GM18507 (cell line): ENCODE measurements around the gene CX3CL1.
"Not testable (repeated sequence)": the region's sequence is repeated elsewhere in the genome, so short reads cannot be mapped to it uniquely, and the experiment has no call there.

Source experiments
- DNase-seq: peaks from one replicate; pipeline ENCODE4 v3.0.0; 2011; ENCODE audit warnings: low read depth; ENCODE audit not compliant: insufficient read length; ENCODE audit errors: extremely low spot score
- FAIRE-seq: peaks from 2 replicates; lab custom pipeline; 2011; peaks lifted over from hg19 to GRCh38; lab: Jason Lieb, UNC

CX3CL1 gene

GRCh38 chr16:57372372-57373116 is at the start of gene CX3CL1:
TSS of gene CX3CL1 (plus strand) at chr16:57372490. CDS start at chr16:57372569, 79 bp downstream.
- DNase-seq (no peak), FAIRE-seq (peak; percentile 68)

- FAIRE-seq: peak; percentile 9
- DNase-seq: no peak
These were observed 47.5 kb upstream of the CX3CL1 start for GRCh38 chr16:57324749-57325148.

- FAIRE-seq: no peak
- DNase-seq: no peak
These were observed 46.8 kb upstream of the CX3CL1 start for GRCh38 chr16:57325458-57325857.

- no peak for DNase-seq
- no peak for FAIRE-seq
These were observed 42.5 kb upstream of the CX3CL1 start for GRCh38 chr16:57329718-57330327.

- FAIRE-seq: no peak
These were observed 40.9 kb upstream of the CX3CL1 start for GRCh38 chr16:57331355-57331754.

GRCh38 chr16:57333402-57333801 is 38.9 kb upstream of the CX3CL1 start:
- FAIRE-seq (no peak), DNase-seq (no peak)

More at GRCh38 chr16:57331355-57331754, 40.9 kb upstream of the CX3CL1 start:
- no peak for DNase-seq

GRCh38 chr16:57335366-57335765 is 36.9 kb upstream of the CX3CL1 start:
- FAIRE-seq (peak; percentile 46), DNase-seq (no peak)

- peak; percentile 86 for FAIRE-seq
These were observed 31.2 kb upstream of the CX3CL1 start for GRCh38 chr16:57341062-57341440.

GRCh38 chr16:57341441-57342303 is 30.6 kb upstream of the CX3CL1 start:
- no peak for DNase-seq
- no peak for FAIRE-seq

More at GRCh38 chr16:57341062-57341440, 31.2 kb upstream of the CX3CL1 start:
- DNase-seq: no peak

- DNase-seq, FAIRE-seq: not testable (repeated sequence)
These were observed 29.7 kb upstream of the CX3CL1 start for GRCh38 chr16:57342606-57343005.

GRCh38 chr16:57343221-57343620 is 29.1 kb upstream of the CX3CL1 start:
- FAIRE-seq (no peak), DNase-seq (no peak)

- FAIRE-seq, DNase-seq: not testable (repeated sequence)
These were observed 28.2 kb upstream of the CX3CL1 start for GRCh38 chr16:57344094-57344493.

- no peak for DNase-seq
- no peak for FAIRE-seq
These were observed 27.3 kb upstream of the CX3CL1 start for GRCh38 chr16:57345021-57345420.

- DNase-seq (no peak), FAIRE-seq (no peak)
These were observed 26.6 kb upstream of the CX3CL1 start for GRCh38 chr16:57345666-57346204.

- DNase-seq (no peak), FAIRE-seq (no peak)
These were observed 24.4 kb upstream of the CX3CL1 start for GRCh38 chr16:57347858-57348257.

- FAIRE-seq: no peak
These were observed 24.0 kb upstream of the CX3CL1 start for GRCh38 chr16:57348327-57348726.

GRCh38 chr16:57349212-57350031 is 22.9 kb upstream of the CX3CL1 start:
- DNase-seq (peak; percentile 49), FAIRE-seq (peak; percentile 97)

More at GRCh38 chr16:57348327-57348726, 24.0 kb upstream of the CX3CL1 start:
- DNase-seq: no peak

- no peak for FAIRE-seq
- DNase-seq: no peak
These were observed 19.6 kb upstream of the CX3CL1 start for GRCh38 chr16:57352636-57353047.

GRCh38 chr16:57354311-57354710 is 18.0 kb upstream of the CX3CL1 start:
- FAIRE-seq: no peak
- no peak for DNase-seq
